ENCODE results near the gene LRP8. TPM values are rescaled to one million over a fixed set of nuclear protein-coding genes. Genes with fewer than 3 reads are reported as not detected.
A peak's percentile ranks its signal among the peaks of the same experiment; 100 is the strongest.

LRP8 gene
- total and polyA plus RNA-seq, 9 of the 15 experiments (the other 6 are each of a cell fraction or from before 2014, with no cell fraction given), result 7.1 to 56.1 (median 31.3) TPM

DNA sequence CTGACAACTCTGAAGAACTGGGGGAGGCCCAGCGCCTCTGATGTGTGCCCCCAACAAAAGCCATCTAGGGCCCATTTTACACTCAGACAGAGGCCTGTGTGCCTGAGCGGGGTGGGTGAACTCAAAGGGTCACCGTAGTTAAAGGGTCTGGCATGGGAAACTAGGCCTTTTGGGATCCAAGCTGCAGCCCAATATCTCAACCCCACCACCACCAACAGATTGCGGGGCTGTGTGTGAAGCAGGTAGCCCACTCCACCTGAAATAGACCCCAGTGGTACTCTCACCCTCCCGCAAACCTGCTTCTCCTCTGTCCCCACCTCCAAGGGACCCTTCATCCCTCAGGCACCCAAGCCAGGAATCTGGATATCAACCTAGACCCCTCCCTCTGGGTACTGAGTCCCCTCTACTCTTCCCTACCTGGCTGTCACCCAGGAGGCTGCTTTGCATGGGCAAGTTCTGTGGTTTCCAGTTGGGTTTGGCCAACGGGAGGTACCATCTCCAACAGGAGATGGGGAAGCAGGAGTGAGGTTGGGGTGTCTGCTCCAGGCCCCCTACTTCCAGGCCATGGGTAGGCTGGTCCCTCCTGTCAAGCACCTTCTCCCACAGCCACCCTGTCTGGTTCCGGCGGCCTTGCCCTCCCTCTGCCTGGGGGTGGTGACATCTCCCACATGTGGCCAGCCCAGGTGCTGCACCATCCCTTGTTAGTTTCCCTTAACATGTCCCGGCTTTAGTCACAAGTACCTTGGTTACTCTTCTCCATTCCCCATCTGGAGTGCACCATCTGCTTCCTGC, 35.2 kb upstream of the LRP8 start:
- Histone ChIP-seq H3K27ac (ENCODE audit: extremely low read depth, low read depth, low read length) (no peak overlapping the region), H3K4me1 (replicated peaks in 1 of 2; ENCODE audit: control insufficient read depth in 2 of 2, insufficient read depth in 2 of 2, low read length in 2 of 2) (peaks cover 12 to 14% of the 10 kb centered on the region in 2 experiments), H2AFZ (ENCODE audit: low read depth, low read length) (no peak overlapping the region), H4K20me1 (replicated peaks; ENCODE audit: control insufficient read depth, insufficient read depth, low read length) (peaks cover 6% of the 10 kb centered on the region; the same call in 1 of the 2 replicates), H3K27me3 (ENCODE audit: control insufficient read depth in 2 of 2, insufficient read depth in 2 of 2, low read length in 2 of 2) (peaks cover 5 to 14% of the 10 kb centered on the region in 2 experiments; a peak in 3 of 5 replicates), H3K9me1 (ENCODE audit: control insufficient read depth, insufficient read depth, low read length) (peaks cover 6% of the 10 kb centered on the region), H3K4me2 (ENCODE audit: insufficient read depth, low read length) (no peak overlapping the region), H3K9ac (ENCODE audit: insufficient read depth in 1 of 2, low read depth in 2 of 2, low read length in 2 of 2) (no peak overlapping the region), H3K9me3 (replicated peaks; ENCODE audit: control insufficient read depth, insufficient read depth, low read depth, low read length) (peaks cover 2% of the 10 kb centered on the region; the same call in 1 of the 2 replicates), H3K4me3 (no peak overlapping the region), H3K79me2 (ENCODE audit: control insufficient read depth, insufficient read depth, low read length) (no peaks in the 10 kb centered on the region), H3K36me3 (ENCODE audit: control insufficient read depth, insufficient read depth, low read length) (no peaks in the 10 kb centered on the region)
- POLR2A ChIA-PET, result no interaction called here
- no TSS peak for BruUV-seq (replicated peaks)
- FAIRE-seq (no peak), ATAC-seq (peak; percentile 80), DNase-seq (ENCODE audit: extremely low read depth in 1 of 4, low spot score in 3 of 4) (peak; percentile 43 to 52 (median 46))
- intact Hi-C loops (cut with micrococcal nuclease), result no loop called here
- CTCF ChIA-PET (ENCODE audit: low intra/inter-chr PET ratio), result no interaction called here
- in situ Hi-C loops (cut with MboI), result no loop called here
- 31% methylated on average over 9 of the region's 9 CpGs for WGBS (ENCODE audit: insufficient coverage, low coverage, missing lambda C conversion rate)
- TF ChIP-seq TAF9B (IDR thresholded peaks at IDR 0.05; ENCODE audit: partially characterized antibody) (no peak), TOE1 (IDR thresholded peaks at IDR 0.05; ENCODE audit: borderline replicate concordance) (no peak), TOE1 (CRISPR knock-in tag; IDR thresholded peaks at IDR 0.05; ENCODE audit: borderline replicate concordance, low read depth) (no peak), RAD21 (CRISPR knock-in tag; conservative IDR thresholded peaks at IDR 0.05 in 1 of 2, IDR thresholded peaks at IDR 0.05 in 1 of 2) (peak in 1 of 2 experiments; percentile 50; a peak in 2 of 4 replicates), RBM14 (IDR thresholded peaks at IDR 0.05; ENCODE audit: borderline replicate concordance, insufficient read depth, low read depth, low read length) (no peak), ZNF232 (CRISPR knock-in tag; IDR thresholded peaks at IDR 0.05) (no peak), SMARCE1 (IDR thresholded peaks at IDR 0.05) (no peak)
- TF ChIP-seq, protein P1, sequence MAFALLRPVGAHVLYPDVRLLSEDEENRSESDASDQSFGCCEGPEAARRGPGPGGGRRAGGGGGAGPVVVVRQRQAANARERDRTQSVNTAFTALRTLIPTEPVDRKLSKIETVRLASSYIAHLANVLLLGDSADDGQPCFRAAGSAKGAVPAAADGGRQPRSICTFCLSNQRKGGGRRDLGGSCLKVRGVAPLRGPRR (CRISPR knock-in tag; IDR thresholded peaks at IDR 0.05), result no peak
- TF ChIP-seq, protein P2, sequence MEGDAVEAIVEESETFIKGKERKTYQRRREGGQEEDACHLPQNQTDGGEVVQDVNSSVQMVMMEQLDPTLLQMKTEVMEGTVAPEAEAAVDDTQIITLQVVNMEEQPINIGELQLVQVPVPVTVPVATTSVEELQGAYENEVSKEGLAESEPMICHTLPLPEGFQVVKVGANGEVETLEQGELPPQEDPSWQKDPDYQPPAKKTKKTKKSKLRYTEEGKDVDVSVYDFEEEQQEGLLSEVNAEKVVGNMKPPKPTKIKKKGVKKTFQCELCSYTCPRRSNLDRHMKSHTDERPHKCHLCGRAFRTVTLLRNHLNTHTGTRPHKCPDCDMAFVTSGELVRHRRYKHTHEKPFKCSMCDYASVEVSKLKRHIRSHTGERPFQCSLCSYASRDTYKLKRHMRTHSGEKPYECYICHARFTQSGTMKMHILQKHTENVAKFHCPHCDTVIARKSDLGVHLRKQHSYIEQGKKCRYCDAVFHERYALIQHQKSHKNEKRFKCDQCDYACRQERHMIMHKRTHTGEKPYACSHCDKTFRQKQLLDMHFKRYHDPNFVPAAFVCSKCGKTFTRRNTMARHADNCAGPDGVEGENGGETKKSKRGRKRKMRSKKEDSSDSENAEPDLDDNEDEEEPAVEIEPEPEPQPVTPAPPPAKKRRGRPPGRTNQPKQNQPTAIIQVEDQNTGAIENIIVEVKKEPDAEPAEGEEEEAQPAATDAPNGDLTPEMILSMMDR (IDR thresholded peaks at IDR 0.05 in 2 of 3, conservative IDR thresholded peaks at IDR 0.05 in 1 of 3; ENCODE audit: insufficient read depth in 2 of 3, low read depth in 1 of 3, low read length in 3 of 3), result peak; percentile 41 to 49 (median 45)
- TF ChIP-seq, protein P3, sequence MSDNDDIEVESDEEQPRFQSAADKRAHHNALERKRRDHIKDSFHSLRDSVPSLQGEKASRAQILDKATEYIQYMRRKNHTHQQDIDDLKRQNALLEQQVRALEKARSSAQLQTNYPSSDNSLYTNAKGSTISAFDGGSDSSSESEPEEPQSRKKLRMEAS (CRISPR knock-in tag; IDR thresholded peaks at IDR 0.05), result 0 out of 2 replicates have a peak, but pooled peaks have one; percentile 9
- TF ChIP-seq, protein P4, sequence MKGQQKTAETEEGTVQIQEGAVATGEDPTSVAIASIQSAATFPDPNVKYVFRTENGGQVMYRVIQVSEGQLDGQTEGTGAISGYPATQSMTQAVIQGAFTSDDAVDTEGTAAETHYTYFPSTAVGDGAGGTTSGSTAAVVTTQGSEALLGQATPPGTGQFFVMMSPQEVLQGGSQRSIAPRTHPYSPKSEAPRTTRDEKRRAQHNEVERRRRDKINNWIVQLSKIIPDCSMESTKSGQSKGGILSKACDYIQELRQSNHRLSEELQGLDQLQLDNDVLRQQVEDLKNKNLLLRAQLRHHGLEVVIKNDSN (CRISPR knock-in tag; IDR thresholded peaks at IDR 0.05), result peak; percentile 30; the same call in 1 of the 2 replicates
- TF ChIP-seq, protein P5, sequence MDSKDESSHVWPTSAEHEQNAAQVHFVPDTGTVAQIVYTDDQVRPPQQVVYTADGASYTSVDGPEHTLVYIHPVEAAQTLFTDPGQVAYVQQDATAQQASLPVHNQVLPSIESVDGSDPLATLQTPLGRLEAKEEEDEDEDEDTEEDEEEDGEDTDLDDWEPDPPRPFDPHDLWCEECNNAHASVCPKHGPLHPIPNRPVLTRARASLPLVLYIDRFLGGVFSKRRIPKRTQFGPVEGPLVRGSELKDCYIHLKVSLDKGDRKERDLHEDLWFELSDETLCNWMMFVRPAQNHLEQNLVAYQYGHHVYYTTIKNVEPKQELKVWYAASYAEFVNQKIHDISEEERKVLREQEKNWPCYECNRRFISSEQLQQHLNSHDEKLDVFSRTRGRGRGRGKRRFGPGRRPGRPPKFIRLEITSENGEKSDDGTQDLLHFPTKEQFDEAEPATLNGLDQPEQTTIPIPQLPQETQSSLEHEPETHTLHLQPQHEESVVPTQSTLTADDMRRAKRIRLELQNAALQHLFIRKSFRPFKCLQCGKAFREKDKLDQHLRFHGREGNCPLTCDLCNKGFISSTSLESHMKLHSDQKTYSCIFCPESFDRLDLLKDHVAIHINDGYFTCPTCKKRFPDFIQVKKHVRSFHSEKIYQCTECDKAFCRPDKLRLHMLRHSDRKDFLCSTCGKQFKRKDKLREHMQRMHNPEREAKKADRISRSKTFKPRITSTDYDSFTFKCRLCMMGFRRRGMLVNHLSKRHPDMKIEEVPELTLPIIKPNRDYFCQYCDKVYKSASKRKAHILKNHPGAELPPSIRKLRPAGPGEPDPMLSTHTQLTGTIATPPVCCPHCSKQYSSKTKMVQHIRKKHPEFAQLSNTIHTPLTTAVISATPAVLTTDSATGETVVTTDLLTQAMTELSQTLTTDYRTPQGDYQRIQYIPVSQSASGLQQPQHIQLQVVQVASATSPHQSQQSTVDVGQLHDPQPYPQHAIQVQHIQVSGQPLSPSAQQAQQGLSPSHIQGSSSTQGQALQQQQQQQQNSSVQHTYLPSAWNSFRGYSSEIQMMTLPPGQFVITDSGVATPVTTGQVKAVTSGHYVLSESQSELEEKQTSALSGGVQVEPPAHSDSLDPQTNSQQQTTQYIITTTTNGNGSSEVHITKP (IDR thresholded peaks at IDR 0.05; ENCODE audit: partially characterized antibody), result peak; percentile 76

Data from K562 (cell line).